GM12874 (cell line): Measurements from ENCODE around the gene GALNT4.

Experiments
- CTCF ChIP-seq: IDR thresholded peaks from 2 replicates; pipeline ENCODE4 v1.5.1; 2011; ENCODE audit warnings: low read depth, mild to moderate bottlenecking, control low read depth, low read length, moderate library complexity; ENCODE audit not compliant: insufficient read depth

GALNT4 gene

DNA sequence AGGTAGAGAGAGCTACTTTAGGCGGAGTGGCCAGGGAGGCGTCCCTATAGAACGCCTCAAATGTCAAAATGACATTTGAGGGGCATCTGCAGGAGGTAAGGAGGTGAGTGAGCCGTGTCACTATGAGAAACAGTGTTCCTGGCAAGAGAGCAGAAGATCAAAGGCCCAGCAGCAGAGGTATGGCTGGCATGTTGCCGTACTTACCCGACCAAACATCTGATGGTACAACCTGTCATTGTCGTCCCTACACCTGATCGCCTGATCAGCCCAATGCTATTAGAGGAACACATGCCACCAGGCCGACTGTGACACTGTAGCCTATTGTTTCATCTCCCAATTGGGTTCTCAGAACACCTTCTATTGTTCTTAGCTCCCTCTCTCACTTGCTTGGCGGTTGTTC is 35.2 kb upstream of the GALNT4 start:
- no peak for TF ChIP-seq CTCF

- no peak for TF ChIP-seq CTCF
Measured at GRCh38 chr12:89556976-89557375, 32.4 kb upstream of the GALNT4 start.

GRCh38 chr12:89552376-89552775 is 27.8 kb upstream of the GALNT4 start:
- TF ChIP-seq CTCF, result no peak

GRCh38 chr12:89551747-89552146 is 27.2 kb upstream of the GALNT4 start:
- TF ChIP-seq CTCF, result no peak

- no peak for TF ChIP-seq CTCF
Measured at GRCh38 chr12:89547101-89547500, 22.5 kb upstream of the GALNT4 start.

DNA sequence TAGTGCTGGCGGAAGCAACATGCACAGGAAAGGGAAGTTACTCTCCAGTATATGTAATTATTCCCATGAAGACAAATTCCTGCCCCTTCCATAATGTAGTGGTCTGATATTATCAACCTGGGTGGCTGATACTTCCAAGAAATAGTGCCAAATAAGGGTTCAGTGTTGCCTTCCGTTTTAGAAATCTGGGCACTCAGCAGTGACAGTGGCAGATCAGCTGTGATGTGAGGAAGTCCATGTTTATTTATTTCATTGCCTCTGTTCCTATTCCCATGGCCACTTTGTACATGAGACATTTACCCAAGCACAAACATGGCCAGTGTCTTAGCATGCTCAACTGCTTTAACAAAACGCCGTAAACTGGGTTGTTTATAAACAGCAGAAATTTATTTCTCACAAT is 21.6 kb upstream of the GALNT4 start:
- TF ChIP-seq CTCF, result no peak

- no peak for TF ChIP-seq CTCF
Measured at GRCh38 chr12:89544681-89545184, 20.1 kb upstream of the GALNT4 start.

DNA sequence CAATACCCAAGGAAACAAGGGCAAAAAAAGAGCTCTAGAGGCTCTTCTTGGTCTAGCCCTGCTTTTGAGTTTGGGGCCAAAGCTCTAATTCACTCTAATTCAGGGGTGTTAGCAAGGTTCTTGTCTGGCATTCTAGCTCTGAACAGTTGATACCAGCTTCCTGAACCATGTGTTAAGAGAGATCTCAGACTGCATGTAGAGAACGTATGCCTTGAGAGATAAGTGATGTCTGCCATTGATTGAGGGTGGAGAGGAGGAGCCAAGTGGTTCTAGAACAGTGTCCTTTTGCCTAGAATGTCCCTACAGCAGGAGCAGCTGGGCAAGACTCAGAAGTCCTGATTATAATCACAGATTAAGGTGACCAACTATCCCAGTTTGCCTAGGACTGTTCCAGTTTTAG is 19.4 kb upstream of the GALNT4 start:
- no peak for TF ChIP-seq CTCF
